Panc1 (cell line): ENCODE data around the gene GGTA1.

Experiments used
- CTCF ChIP-seq: fragments of 450-650 bp; IDR thresholded peaks from 2 replicates; pipeline ENCODE4 v1.5.1; 2017; ENCODE audit warnings: mild to moderate bottlenecking
- POLR2AphosphoS5 ChIP-seq: IDR thresholded peaks from 2 replicates; pipeline ENCODE4 v1.6.1; 2012; ENCODE audit warnings: mild to moderate bottlenecking, low read depth, low read length, moderate library complexity
- SIN3A ChIP-seq: IDR thresholded peaks from 2 replicates; pipeline ENCODE4 v1.6.1; 2012; ENCODE audit warnings: low read depth, mild to moderate bottlenecking, low read length, moderate library complexity, borderline replicate concordance; ENCODE audit not compliant: insufficient read depth
- TCF7L2 ChIP-seq: IDR thresholded peaks from 2 replicates; pipeline ENCODE4 v1.6.1; 2011; ENCODE audit warnings: mild to moderate bottlenecking, low read depth, low read length, inconsistent platforms
- TF ChIP-seq, protein P1 (sequence below), 2 experiments: IDR thresholded peaks; 2 replicates each; pipeline ENCODE4 v1.6.1; 2011 to 2012; ENCODE audit warnings: low read depth in 2 of 2, control low read depth in 1 of 2, low read length in 1 of 2, mild to moderate bottlenecking in 1 of 2, moderate library complexity in 1 of 2; ENCODE audit not compliant: insufficient read depth in 1 of 2

- TF ChIP-seq CTCF (no peak), TCF7L2 (no peak), POLR2AphosphoS5 (no peak), SIN3A (no peak)
- TF ChIP-seq, protein P1, sequence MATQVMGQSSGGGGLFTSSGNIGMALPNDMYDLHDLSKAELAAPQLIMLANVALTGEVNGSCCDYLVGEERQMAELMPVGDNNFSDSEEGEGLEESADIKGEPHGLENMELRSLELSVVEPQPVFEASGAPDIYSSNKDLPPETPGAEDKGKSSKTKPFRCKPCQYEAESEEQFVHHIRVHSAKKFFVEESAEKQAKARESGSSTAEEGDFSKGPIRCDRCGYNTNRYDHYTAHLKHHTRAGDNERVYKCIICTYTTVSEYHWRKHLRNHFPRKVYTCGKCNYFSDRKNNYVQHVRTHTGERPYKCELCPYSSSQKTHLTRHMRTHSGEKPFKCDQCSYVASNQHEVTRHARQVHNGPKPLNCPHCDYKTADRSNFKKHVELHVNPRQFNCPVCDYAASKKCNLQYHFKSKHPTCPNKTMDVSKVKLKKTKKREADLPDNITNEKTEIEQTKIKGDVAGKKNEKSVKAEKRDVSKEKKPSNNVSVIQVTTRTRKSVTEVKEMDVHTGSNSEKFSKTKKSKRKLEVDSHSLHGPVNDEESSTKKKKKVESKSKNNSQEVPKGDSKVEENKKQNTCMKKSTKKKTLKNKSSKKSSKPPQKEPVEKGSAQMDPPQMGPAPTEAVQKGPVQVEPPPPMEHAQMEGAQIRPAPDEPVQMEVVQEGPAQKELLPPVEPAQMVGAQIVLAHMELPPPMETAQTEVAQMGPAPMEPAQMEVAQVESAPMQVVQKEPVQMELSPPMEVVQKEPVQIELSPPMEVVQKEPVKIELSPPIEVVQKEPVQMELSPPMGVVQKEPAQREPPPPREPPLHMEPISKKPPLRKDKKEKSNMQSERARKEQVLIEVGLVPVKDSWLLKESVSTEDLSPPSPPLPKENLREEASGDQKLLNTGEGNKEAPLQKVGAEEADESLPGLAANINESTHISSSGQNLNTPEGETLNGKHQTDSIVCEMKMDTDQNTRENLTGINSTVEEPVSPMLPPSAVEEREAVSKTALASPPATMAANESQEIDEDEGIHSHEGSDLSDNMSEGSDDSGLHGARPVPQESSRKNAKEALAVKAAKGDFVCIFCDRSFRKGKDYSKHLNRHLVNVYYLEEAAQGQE (IDR thresholded peaks at IDR 0.05; ENCODE audit: insufficient read depth in 1 of 2, low read depth in 2 of 2, low read length in 1 of 2), result no peak
Measured at GRCh38 chr9:121451586-121451985, 48.1 kb downstream of the GGTA1 start.
